Glomerular visceral epithelial cell (primary cell): Measurements from ENCODE around the gene RBBP5.

ENCODE experiments used
- DNase-seq: peaks from one replicate; pipeline ENCODE4 v3.0.0-alpha.2; 2016; ENCODE audit errors: extremely low spot score

Gene RBBP5

DNA sequence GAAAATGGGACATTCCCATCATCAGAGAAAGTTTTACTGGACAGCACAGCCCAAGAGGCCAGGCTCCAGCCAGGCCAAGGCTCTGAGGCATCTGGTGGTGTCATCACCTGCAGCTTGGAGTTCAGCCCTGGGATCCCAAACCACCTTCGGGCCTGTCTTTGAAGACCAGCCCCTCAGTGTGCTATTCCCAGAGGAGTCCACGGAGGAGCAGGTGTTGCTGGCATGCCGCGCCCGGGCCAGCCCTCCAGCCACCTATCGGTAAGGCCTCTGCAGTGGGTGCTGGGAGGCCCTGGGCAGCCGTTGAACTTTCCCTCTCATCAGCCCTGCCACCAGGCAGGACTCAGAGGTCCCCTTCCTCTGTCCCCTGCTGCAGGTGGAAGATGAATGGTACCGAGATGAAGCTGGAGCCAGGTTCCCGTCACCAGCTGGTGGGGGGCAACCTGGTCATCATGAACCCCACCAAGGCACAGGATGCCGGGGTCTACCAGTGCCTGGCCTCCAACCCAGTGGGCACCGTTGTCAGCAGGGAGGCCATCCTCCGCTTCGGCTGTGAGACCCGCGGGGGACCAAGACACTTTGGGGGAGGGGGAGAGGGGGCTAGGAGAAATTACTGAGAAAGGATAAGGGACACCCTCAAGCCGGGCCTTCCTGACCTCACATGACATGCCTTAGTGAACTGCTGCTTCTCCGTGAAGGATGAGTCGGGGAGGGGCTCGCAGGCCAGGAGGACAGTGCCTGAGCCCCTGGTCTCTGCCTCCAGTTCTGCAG lies 63.8 kb downstream of the RBBP5 start:
- no peak for DNase-seq

DNA sequence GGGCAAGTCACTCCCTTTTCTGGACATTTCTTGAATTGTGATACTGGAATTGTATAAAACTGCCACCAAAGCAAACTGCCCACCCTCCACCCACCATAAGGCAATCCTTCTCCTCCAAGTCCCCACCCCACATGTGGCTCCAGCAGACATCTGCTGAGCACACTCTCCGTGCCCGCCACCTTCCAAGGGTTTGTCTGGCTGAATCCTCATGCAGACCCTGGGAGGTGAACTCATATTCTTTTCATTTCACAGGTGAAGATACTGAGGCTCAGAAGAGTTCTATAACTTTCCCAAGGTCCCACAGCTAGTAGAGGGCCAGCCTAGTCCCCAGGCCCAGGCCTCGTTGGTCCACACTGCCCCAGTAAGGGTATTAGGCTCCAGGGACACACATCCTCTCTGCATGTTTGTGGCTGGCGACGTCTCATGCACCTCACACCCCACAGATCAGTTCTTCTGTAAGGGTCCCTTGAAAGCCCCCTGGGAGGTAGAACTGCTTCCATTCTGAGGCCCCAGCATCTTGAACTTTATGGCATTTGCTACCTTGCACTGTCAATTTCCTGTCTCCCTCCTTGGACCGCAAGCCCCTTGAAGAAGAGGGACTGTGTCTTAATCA lies 64.7 kb downstream of the RBBP5 start:
- no peak for DNase-seq

DNA sequence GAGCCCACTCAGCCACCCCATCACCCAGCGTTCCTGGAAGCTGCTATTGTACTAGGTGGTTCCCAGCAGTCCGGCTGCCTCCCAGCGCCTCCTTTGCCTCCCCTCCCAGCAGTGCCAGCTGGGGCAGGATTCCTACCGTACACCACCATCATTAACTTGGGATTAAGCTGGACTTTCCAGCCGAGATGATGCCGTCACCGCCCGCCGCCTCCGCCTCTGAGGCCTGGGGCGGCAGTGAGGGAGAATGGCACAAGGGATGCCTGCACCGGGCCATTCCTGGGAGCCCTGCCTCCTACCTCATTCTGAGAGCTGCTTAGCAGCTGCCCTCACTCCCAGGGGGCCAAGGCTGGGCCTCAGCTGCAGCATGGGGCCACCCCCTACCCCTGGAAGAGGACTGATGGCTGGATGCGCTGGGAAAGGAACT lies 65.6 kb downstream of the RBBP5 start:
- DNase-seq = no peak

DNA sequence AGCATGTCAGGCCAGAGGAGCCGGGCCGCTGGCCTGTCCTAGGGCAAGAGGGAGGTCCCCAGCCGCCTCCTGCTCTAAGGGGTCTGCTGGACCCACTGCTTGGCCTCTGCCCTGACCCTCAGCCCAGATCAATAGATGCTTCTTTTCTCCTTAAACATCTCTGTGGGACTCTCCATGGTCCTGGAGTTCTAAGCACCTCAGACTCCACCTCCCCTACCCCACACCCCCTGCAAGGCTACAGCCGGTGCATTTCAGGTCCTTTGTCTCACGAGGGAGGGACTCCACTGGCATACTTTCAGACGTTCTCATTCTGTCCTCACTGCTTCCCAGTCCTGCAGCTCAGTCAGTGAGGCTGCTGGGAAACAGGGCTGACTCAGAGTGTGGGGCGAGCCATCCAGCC lies 67.8 kb downstream of the RBBP5 start:
- DNase-seq = no peak

DNA sequence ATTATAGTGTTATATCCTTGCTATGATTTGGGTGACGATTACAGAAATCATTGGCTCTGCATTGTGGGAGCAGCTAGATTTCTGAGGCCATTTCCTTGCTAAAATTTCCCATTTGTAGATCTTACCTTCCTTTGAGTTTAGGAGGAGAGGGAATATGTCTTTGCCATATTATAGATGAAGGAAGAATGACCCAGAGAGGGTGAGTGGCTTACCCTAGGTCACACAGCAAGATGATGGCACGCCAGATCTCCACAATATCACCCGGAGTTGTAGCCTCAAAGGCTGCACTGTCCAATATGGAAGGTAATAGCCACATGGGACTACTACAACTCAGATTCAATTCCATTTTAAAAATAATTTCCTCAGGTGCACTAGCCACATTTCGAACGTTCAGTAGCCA lies 68.5 kb downstream of the RBBP5 start:
- DNase-seq = no peak

DNA sequence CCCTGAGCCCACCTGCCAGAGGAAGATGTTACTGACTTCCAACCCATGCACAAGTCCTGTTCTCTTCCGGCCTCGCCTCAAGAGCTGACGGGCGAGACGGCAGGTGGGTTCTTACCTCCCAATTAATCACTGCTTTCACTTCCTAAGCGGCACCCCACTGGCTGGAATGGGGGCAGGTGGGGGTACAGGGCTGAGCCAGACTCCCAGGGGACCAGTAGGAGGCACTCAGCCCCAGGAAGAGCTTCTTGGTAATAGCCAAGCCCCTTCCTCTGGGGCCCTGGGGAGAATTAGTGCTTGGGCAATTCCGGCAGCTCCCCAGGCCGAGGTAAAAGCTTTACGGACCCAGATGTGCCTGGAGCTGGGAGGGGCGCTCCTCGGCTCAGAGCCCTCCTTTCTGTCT lies 69.1 kb downstream of the RBBP5 start:
- no peak for DNase-seq

DNA sequence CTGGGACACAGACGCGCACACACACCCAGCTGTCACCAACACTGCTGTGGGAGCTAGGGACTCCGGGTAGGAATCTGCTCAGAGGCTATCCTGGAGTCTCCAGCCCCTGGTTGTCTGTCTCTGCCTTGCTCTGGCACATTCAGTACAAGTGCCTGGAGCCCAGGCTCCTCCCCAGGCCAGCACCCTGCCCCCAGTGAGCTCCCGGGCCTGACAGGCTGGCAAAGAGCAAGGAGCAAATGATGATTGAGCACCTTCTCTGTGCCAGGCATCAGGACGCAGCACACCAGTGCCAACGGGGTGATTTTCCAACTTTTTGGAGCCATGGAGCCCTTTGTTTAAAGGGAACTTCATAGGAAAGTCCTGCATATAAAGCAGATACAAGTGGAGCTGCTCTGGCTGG lies 72.3 kb downstream of the RBBP5 start:
- DNase-seq = no peak

DNA sequence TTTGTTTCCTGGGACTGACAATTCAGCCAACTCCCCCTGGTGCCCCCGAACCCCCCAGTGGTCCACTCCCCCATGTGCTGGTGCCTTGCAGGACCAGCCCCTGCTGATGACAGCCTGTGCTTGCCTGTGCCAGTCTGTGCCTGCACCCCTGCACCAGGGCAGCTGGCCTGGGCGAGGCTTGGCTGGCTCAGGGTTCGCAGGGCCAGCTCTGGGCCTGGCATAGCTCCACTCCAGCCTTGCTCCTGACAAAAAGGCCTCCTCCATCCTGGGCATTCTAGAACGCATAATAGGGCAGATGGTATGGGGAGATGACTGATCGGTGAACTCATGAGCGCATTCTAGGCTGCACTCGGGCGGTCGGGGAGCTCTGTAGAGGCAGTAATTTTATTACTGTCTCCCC lies 73.4 kb downstream of the RBBP5 start:
- no peak for DNase-seq

DNA sequence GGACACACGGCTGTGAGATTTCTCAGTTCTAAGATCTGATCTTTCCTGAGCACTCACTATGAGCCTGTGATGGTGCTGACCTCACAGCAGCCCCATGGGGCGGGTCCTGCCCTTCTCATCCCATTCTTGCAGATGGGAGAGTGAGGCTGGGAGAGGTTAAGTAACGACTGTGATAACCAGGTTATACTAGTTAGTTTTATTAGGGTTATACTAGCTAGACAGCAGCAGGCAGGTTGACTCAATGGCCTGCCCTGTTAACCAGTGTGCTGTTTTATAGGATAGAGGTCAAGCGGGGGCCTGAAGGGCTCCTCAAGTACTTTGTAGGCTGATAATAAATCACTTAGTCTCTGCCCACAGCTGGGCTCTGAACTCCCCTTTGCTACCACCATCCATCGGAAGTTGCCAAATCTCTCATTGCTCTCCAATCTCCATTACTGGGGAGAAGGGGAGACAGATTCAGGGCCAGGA lies 74.0 kb downstream of the RBBP5 start:
- no peak for DNase-seq

DNA sequence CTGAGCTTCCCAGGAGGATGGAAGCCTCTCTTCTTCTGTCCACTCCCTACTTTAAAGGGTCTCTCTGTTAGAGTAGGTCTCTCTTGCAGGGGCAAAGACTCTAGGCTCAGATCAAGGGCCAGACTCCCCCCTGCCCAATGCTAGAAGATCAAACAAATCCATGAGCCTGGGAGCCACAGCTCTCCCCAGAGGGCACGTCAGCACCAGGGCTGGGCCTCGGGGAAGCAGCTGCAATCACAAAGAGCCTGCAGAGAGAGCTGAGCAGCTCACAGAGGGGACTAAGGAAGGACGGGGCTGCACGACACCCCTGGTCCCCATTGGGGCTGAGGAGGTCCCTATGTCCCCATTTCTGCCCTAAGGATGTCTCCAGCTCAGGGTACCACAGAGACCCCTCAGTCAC lies 74.9 kb downstream of the RBBP5 start:
- no peak for DNase-seq

DNA sequence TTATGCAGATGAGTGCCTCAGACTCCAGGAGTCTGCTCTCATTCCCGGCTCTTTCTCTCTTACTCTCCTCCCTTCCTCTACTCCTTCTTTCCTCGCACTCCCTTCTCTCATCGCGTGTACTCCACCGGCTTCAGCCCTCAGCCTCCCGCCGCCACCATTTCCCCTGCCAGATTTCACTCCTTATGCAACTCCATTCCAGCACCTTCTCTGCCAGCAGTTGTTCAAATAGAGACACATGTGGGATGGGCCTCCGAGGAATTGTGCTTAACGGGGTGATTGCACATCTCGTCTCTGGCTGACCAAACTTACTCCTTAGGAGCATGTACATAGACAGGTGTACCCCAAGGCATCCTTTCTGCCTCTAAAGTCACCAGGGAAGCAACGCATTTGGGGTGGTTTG lies 76.6 kb downstream of the RBBP5 start:
- no peak for DNase-seq

DNA sequence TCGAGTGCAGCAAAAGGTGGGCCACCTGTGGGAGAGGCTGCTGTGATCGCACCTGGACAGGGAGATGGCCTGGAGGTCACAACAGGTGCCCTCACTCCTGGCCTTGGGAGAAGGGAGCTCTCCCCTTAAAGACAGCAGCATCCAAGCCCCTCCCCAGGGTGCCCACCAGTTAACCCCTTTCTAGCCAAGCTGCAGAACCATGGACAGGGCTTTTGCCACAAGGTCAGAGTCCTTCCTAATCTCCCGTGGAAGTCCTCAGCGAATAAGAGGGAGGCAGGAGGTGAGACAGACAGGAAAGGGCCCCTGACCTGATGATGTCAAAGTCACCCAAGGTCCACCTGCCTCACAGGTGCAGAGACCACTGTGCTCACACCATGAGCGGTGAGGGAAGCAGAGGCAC lies 77.0 kb downstream of the RBBP5 start:
- DNase-seq = no peak

DNA sequence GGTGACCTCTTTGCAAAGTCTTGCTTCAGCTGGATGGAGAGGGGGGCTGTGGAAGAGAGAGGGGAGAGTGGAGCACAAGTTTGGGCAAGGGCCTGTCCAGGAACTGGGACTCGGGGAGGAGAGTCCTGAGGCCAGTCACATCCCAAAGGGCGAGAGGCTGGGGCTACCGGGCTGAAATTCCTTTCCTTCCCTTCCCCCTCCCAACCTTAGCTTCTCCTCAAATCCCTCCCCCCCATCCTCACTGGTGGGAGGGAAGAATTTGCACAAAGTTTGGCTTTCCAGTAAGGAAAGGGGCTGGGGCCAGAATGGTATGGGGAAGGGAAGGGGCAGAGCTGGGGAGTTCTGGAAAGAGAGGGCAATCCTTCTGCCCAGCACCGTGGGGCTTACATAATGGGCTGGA lies 77.9 kb downstream of the RBBP5 start:
- DNase-seq = no peak

DNA sequence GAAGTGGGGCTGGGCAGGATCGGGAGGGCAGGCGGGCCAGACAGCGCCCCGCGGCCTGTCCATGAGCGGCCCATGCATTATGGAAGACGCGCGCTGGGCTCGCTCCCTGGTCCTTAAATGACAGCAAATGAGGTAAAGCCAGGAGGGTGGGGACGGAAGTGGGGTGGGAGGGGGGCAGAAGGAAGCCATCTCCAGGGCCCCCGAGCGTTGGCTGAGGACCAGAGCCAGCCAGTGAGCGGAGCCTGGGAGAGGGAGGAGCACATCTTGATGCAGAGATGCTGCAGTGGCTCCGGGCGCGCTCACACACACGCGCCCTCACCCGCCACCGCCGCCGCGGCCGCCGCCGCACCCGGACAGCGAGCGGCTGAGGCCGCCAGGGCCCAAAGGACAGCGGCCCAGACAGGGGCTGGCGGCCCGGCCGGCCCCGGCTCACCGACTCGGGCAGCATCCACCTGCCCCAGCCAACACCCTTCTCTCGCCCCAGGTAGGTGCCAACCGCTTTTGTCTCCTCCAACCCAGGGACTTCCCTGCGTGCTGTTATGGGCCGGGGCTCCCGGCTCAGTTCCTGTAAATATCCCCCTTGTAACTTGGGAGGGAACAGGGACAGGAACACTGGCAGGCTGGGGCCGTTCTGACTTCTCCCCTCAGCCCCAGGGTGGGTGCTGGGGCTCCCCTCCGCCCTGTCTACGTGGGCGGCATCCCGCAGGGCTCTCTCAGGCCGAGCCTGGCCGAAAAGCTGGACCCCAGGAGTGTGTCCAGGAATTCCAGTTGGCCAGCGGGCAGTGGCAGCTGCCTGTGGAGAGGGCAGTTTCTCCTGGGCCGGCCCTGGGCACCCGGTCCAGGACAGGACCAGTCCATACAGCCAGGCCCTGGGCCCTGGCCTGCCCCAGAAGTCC lies 78.6 kb downstream of the RBBP5 start, which contains the start of gene CNTN2:
TSS of gene CNTN2 (plus strand) at position 302 of the 896 bp plus-strand sequence. CDS start 9,974 bp downstream, outside the sequence.
- no peak for DNase-seq

DNA sequence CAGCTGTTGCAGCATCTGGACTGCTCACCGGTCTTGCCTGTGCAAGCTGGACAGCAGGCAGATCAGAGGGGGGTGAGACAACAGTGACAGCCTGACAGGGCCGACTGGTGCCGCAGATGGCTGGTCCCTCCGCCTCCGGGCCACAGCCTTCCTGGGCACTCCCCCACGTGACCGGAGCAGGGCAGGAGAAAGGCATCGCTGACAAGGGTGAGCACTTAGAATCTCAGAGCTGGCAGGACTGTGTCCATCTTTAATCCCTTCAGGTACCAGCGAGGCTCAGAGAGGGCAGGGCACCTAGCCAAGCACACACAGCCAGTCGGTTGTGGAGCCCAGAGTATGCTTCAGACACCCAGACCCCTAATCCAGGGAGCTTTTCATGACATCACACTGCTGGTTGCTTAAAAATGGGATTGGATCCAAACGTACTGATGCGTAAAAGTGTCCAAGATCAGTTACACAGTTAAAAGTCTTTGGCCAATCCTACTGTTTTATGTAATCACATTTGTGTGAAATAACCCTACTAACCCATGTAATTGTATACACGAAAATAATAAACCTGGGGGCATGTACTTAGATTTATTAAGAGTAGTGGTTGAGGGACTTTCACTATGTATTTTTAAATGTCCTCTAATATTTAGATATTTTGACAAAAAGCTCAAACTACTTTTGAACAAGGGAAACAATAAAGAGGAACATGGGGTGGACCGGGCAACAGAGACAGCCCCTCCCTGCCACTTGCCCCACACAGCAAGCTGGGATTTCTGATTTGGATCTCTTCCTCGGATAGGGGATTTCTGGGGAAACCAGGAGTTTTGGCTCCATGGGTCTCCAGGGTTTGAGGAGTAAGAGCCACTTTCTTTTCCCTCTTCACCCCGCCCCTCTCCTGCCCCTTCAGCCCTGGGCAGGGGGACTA lies 79.5 kb downstream of the RBBP5 start:
- DNase-seq = no peak

DNA sequence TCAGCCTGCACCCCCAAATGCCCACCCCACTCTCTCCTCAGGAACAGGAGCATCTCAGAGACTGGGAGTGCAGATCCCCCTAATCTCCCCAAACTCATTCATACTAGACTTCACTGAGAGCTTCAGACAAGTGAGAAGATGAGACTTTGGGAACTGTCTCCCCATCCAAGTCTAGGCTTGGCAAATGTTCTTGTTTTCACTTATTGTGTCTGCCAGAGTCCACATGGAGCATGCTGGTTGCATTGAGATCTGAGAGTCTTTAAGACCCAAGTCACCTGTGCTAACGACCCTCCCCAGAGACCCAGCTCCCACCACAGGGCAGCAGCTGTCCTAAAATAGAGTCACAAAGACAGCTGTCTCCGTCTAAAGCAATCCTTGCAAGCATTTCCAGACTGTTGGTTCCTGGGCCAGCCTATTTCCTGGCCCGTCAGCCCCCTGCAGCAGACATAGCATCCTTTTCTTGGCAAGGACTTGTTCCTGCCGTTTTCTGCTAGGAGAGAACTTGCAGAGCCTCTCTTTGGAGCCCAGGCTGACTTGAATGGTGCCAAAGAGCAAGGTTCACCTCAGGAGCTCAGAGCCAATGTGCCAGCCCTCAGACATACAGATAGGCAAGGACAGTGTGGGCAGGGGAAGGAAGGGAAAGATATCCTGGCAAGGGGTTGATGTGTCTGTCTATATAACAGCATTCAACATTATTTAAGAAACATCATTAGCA lies 80.6 kb downstream of the RBBP5 start:
- no peak for DNase-seq

DNA sequence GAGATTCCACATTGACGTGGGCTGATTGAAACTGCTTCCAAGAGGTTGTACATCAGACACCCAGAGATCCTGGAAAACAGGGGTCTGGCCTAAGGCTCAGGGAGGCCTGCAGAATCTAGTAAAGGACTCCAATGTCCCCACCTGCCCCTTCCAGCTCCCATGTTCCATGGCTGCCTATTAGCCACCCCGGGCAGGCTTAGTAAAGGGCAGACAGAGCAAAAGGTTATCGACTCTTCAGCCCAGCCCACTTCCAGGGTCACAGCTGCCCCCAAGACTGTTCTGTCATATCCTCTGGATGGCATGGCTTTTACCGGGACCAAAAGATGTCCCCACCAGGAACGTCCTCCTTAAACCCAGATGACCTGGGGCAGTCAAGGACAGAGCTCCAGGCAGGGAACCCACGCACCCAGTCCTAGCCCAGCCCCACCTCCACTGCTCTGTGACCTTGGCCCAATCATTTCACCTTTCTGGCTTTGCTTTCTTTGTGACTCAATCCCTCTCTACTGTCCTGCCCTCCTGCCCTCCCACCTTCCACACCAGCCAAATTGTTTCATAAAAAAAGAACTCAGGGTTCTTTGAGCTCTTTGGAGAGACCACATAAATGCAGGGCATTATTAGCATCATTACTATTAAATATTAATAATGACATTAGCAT lies 83.5 kb downstream of the RBBP5 start:
- DNase-seq = no peak

DNA sequence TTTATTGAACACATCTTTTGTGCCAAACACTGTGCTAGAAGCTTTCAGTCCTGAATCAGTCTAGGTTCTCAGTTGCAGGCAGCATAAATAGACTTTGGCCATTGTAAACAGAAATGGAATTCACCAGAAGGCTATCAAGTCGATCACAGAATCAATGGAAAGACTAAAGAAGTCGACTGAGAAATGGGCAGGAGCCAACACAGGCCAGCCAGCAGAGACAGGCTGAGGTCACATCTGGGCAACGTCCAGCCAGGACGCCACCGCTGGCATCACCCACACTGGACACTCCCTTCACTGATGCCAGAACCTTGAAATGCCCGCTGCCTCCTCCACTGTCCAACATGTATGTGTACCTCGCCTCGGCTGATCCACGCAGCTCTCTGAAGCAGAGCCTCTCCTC lies 84.2 kb downstream of the RBBP5 start:
- no peak for DNase-seq
